BLaER1 (cell line): ENCODE measurements around the gene PRLR.
"Not testable (repeated sequence)": the region's sequence is repeated elsewhere in the genome, so short reads cannot be mapped to it uniquely, and the experiment has no call there.

Experiments
- H3K27ac ChIP-seq: shearing (Covaris generic); formaldehyde crosslinking; 2 replicates; pipeline ENCODE4 v1.8.1; 2022
- H3K27me3 ChIP-seq: shearing (Covaris generic); formaldehyde crosslinking; 2 replicates; pipeline ENCODE4 v1.8.1; 2022
- H3K36me3 ChIP-seq: shearing (Covaris generic); formaldehyde crosslinking; 2 replicates; pipeline ENCODE4 v1.8.1; 2022
- H3K4me1 ChIP-seq: shearing (Covaris generic); formaldehyde crosslinking; 2 replicates; pipeline ENCODE4 v1.8.1; 2022
- H3K4me2 ChIP-seq: shearing (Covaris generic); formaldehyde crosslinking; 2 replicates; pipeline ENCODE4 v1.8.1; 2022
- H3K4me3 ChIP-seq: shearing (Covaris generic); formaldehyde crosslinking; 2 replicates; pipeline ENCODE4 v1.8.1; 2022
- H3K9ac ChIP-seq: shearing (Covaris generic); formaldehyde crosslinking; 2 replicates; pipeline ENCODE4 v1.8.1; 2022
- H3K9me3 ChIP-seq: shearing (Covaris generic); formaldehyde crosslinking; 2 replicates; pipeline ENCODE4 v1.8.1; 2022
- H4K20me1 ChIP-seq: shearing (Covaris generic); formaldehyde crosslinking; 2 replicates; pipeline ENCODE4 v1.8.1; 2022
- Cebpa-rat ChIP-seq: shearing (Covaris generic); IDR thresholded peaks from 2 replicates; pipeline ENCODE4 v1.8.1; 2022

The PRLR gene

DNA sequence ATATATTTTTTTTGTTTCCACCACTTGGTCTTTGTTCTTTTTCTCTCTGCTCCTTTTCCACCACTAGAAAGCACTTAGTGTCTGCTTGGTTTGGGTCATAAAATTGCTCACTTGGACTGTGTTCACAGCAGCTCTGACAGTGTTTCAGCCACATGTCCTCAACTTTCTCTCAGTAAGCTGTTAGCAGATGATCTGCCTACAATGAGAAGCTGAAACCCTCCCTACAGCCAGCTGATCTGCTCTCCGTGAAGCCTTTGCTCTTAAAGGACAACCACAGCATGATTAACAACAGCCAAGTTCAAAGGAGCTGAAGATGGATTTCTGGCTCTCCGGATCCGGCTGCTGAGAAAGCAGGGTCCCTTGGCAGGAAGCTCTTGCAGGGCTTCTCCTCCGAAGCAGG lies 31.6 kb downstream of the PRLR start:
- no peaks in the 10 kb centered on the region for H3K36me3 ChIP-seq
- H3K9ac ChIP-seq: no peak overlapping the region
- TF ChIP-seq Cebpa-rat: no peak
- no peak overlapping the region for H3K4me2 ChIP-seq
- no peaks in the 10 kb centered on the region for H4K20me1 ChIP-seq
- no peaks in the 10 kb centered on the region for H3K9me3 ChIP-seq
- H3K27me3 ChIP-seq: no peaks in the 10 kb centered on the region
- H3K4me1 ChIP-seq: peaks cover 30% of the 10 kb centered on the region
- no peak overlapping the region for H3K4me3 ChIP-seq
- H3K27ac ChIP-seq: no peak overlapping the region

DNA sequence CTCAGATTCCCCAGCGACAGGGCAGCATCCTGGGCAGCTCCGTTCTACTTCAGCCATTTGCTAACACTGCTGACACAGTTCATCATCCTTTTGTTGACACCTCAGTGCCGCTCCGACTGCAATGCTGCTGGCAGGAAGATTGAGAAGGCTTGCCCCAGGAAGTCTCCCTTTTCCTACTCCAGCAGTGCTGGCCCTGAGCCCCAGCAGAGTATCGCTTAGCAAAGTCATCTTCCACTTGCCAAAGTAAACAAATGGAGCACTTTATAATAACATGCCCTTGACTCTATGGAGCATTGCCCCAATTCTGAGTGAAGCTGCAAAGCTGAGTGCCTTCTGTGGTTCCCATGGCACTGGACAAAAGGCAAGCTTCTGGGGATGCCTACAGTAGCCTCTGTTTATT lies 32.2 kb downstream of the PRLR start:
- Histone ChIP-seq H3K27me3 (no peaks in the 10 kb centered on the region), H3K9me3 (no peaks in the 10 kb centered on the region), H3K36me3 (no peaks in the 10 kb centered on the region), H3K4me3 (no peak overlapping the region), H4K20me1 (no peaks in the 10 kb centered on the region), H3K9ac (no peak overlapping the region), H3K27ac (no peak overlapping the region), H3K4me2 (no peak overlapping the region), H3K4me1 (peaks cover 36% of the 10 kb centered on the region)
- TF ChIP-seq Cebpa-rat: no peak

- Histone ChIP-seq H3K36me3 (no peaks in the 10 kb centered on the region), H4K20me1 (no peaks in the 10 kb centered on the region), H3K9me3 (no peaks in the 10 kb centered on the region), H3K4me3 (no peak overlapping the region), H3K4me2 (no peak overlapping the region), H3K4me1 (peaks cover 43% of the 10 kb centered on the region), H3K9ac (no peak overlapping the region), H3K27me3 (no peaks in the 10 kb centered on the region), H3K27ac (no peak overlapping the region)
- no peak for TF ChIP-seq Cebpa-rat
Observed at GRCh38 chr5:35197351-35197750, 32.9 kb downstream of the PRLR start.

- TF ChIP-seq Cebpa-rat: no peak
- Histone ChIP-seq H3K4me3 (no peak overlapping the region; the same call in 1 of the 2 replicates), H4K20me1 (no peaks in the 10 kb centered on the region), H3K4me2 (peak overlapping the region; percentile 92), H3K9ac (peak overlapping the region; percentile 65), H3K4me1 (peaks cover 47% of the 10 kb centered on the region), H3K36me3 (no peaks in the 10 kb centered on the region), H3K27me3 (no peaks in the 10 kb centered on the region), H3K27ac (peak overlapping the region; percentile 80), H3K9me3 (no peaks in the 10 kb centered on the region)
Observed at GRCh38 chr5:35195472-35195852, 34.8 kb downstream of the PRLR start.

DNA sequence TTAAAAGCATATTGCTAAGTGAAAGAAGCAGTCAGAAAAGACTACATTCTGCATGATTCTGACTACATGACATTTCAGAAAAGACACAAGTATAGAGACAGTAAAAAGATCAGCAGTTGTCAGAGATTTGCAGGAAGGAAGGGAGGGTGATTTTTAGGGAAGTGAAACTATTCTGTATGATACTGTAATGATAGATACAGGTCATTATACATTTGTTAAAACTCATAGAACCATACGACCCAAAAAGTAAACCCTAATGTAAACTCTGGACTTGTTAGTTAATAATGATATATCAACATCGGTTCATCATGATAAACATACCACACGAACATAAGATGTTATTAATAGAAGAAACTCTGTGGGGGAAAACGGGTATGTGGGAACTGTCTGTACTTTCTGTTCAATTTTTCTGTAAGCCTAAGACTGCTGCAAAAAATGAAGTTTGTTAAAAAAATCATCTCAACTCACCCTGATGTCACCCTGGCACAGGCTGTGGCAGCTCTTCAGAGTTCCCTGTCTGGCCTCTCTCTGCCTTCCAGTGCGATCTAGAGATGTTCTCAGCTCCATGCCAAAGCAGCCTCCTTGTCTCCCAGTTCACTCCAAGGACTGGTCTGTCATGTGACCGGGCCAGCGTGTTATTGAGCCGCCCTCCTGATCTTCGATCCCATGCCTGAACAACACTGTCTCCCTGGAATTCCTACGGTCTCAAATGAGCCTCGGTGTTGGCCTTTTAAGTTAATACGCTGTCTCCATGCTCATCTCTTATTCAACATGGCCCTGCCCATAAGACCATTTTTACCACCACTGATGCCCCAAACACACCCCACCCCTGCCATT lies 35.4 kb downstream of the PRLR start:
- Histone ChIP-seq H3K36me3 (no peaks in the 10 kb centered on the region), H3K27ac (peak overlapping the region; percentile 80), H3K4me1 (peaks cover 44% of the 10 kb centered on the region), H3K27me3 (no peaks in the 10 kb centered on the region), H4K20me1 (no peaks in the 10 kb centered on the region), H3K9me3 (no peaks in the 10 kb centered on the region), H3K9ac (peak overlapping the region; percentile 65), H3K4me3 (peak overlapping the region; percentile 34), H3K4me2 (peak overlapping the region; percentile 92)
- TF ChIP-seq Cebpa-rat: no peak

- H3K4me1 ChIP-seq: peaks cover 42% of the 10 kb centered on the region
- no peak overlapping the region; the same call in 1 of the 2 replicates for H3K27ac ChIP-seq
- H3K27me3 ChIP-seq: no peaks in the 10 kb centered on the region
- peak overlapping the region; percentile 92 for H3K4me2 ChIP-seq
- TF ChIP-seq Cebpa-rat: no peak
- no peak overlapping the region for H3K4me3 ChIP-seq
- no peaks in the 10 kb centered on the region for H4K20me1 ChIP-seq
- H3K9me3 ChIP-seq: no peaks in the 10 kb centered on the region
- H3K36me3 ChIP-seq: no peaks in the 10 kb centered on the region
- H3K9ac ChIP-seq: no peak overlapping the region
Observed at GRCh38 chr5:35192506-35192905, 37.8 kb downstream of the PRLR start.

DNA sequence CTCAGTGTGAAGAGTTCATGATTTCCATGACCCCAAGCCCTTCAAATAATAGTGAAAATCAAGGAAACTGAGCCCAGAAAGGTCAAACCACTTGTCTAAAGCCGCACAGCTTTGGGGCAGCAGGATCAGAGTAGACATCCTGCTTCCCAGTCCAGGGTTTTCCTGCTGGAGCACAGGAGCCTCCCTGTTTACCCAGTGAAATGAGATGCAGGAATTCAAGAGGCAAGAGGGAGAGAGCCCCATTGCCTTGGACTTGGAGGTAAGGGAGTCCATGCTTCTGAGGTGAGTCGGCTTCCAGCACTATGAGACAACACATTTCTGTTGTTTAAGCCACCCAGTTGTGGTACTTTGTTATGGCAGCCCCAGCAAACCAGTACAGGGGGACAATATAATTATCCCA lies 40.5 kb downstream of the PRLR start:
- not testable (repeated sequence) for H3K4me3 ChIP-seq, H3K27ac ChIP-seq, H3K4me2 ChIP-seq, H3K27me3 ChIP-seq, H4K20me1 ChIP-seq, H3K9me3 ChIP-seq, H3K36me3 ChIP-seq, H3K9ac ChIP-seq
- peaks cover 28% of the 10 kb centered on the region for H3K4me1 ChIP-seq

DNA sequence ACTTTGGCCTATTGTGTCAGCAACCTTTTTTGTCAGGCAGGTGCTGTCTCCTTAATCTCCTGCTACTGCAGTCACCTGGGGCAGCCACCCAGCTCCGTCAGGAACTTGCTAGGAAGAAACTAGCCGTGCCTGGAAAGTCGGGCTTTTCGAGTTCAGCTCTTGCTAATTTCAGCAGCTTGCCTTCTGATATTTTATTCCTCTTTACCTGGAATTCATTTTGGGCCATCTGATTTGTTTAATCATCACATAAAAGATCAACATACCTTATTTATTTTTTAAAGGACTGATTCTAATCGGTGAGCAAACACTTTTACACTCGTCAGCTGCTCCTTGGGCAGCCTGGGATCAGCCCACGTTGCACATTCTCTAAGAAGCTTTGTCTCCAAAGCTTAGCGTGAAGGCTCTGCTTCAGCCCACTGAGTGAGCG lies 42.2 kb downstream of the PRLR start:
- Histone ChIP-seq H3K27me3 (no peaks in the 10 kb centered on the region), H3K4me1 (peaks cover 21% of the 10 kb centered on the region), H3K9ac (no peak overlapping the region), H3K4me3 (no peak overlapping the region), H4K20me1 (no peaks in the 10 kb centered on the region), H3K27ac (no peak overlapping the region), H3K4me2 (no peak overlapping the region), H3K36me3 (no peaks in the 10 kb centered on the region), H3K9me3 (no peaks in the 10 kb centered on the region)
- TF ChIP-seq Cebpa-rat: no peak

- H4K20me1 ChIP-seq, H3K4me2 ChIP-seq, H3K4me3 ChIP-seq, H3K9me3 ChIP-seq, H3K27me3 ChIP-seq, H3K27ac ChIP-seq, H3K36me3 ChIP-seq, H3K9ac ChIP-seq: not testable (repeated sequence)
- peaks cover 21% of the 10 kb centered on the region for H3K4me1 ChIP-seq
Observed at GRCh38 chr5:35187621-35188020, 42.7 kb downstream of the PRLR start.

DNA sequence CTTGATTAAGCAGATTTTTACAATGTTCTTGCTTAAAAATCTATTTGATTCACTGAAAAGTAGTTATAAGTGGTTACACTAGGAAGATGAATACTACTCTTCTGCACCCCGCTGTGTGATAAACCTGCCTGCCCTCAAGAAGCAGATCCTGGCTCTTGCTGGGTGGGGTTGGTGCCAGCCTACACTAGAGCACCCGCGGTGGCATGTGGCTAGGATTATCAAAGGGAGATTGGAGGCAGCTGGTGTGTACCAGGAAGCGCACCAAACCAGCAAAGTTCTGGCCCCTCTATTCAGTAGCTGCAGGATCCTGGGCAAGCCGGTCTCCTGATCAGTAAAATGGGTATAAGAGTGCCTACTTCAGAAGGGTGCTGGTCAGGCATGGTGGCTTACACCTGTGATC lies 43.5 kb downstream of the PRLR start:
- Histone ChIP-seq H3K9ac (no peak overlapping the region), H3K36me3 (no peaks in the 10 kb centered on the region), H3K27ac (no peak overlapping the region)

GRCh38 chr5:35185518-35185917 lies 44.8 kb downstream of the PRLR start:
- no peak for TF ChIP-seq Cebpa-rat
- Histone ChIP-seq H3K4me1 (peaks cover 17% of the 10 kb centered on the region), H4K20me1 (no peaks in the 10 kb centered on the region), H3K9ac (no peak overlapping the region), H3K27me3 (no peaks in the 10 kb centered on the region), H3K36me3 (no peaks in the 10 kb centered on the region), H3K27ac (no peak overlapping the region), H3K9me3 (no peaks in the 10 kb centered on the region), H3K4me3 (no peak overlapping the region), H3K4me2 (no peak overlapping the region)

More for the DNA sequence above, 43.5 kb downstream of the PRLR start:
- no peak overlapping the region for H3K4me2 ChIP-seq
- H3K9me3 ChIP-seq: no peaks in the 10 kb centered on the region
- H3K4me1 ChIP-seq: peaks cover 17% of the 10 kb centered on the region
- H3K27me3 ChIP-seq: no peaks in the 10 kb centered on the region
- H3K4me3 ChIP-seq: no peak overlapping the region
- TF ChIP-seq Cebpa-rat: no peak
- no peaks in the 10 kb centered on the region for H4K20me1 ChIP-seq
